PC-9 (cell line): ENCODE measurements around the gene RBFOX1. TPM values are rescaled to one million over a fixed set of nuclear protein-coding genes. Genes with fewer than 3 reads are reported as not detected.

Source experiments
- BruUV-seq: library from RNA; stranded (reverse); fragments of 400-500 nt; replicated peaks from 2 replicates; lab custom pipeline; 2021; lab: Mats Ljungman, UMichigan
- CTCF ChIA-PET: fragments of 300-600 bp; sonication (Branson Sonifier 250); formaldehyde crosslinking; loops from one replicate; lab custom pipeline; 2022; ENCODE audit warnings: antibody characterized with exemption; lab: Charles Lee
- POLR2A ChIA-PET: fragments of 300-600 bp; sonication (Branson Sonifier 250); formaldehyde crosslinking; loops from one replicate; lab custom pipeline; 2022; ENCODE audit warnings: antibody characterized with exemption; ENCODE audit not compliant: unreplicated experiment; lab: Charles Lee
- DNase-seq, 2 experiments: peaks; one replicate each; pipeline versions ENCODE4 v3.0.0 to v3.0.0-alpha.2; 2015 to 2022; ENCODE audit warnings: mixed read lengths in 1 of 2
- H2AFZ ChIP-seq: fragments of 200-600 bp; sonication (generic); 2 replicates; pipeline ENCODE4 v1.8.1; 2017; ENCODE audit warnings: antibody characterized with exemption
- H3F3A ChIP-seq: fragments of 200-600 bp; sonication (generic); 2 replicates; pipeline ENCODE4 v1.8.1; 2017; ENCODE audit warnings: antibody characterized with exemption, mild to moderate bottlenecking, low read depth; ENCODE audit not compliant: insufficient read depth
- H3K27ac ChIP-seq: fragments of 200-600 bp; sonication (generic); 2 replicates; pipeline ENCODE4 v1.6.1; 2016; ENCODE audit warnings: mixed run types
- H3K27me3 ChIP-seq: fragments of 200-600 bp; sonication (generic); 2 replicates; pipeline ENCODE4 v1.6.1; 2016; ENCODE audit warnings: low read depth, mixed run types; ENCODE audit not compliant: insufficient read depth
- H3K36me3 ChIP-seq: fragments of 200-600 bp; sonication (generic); 2 replicates; pipeline ENCODE4 v1.6.1; 2016; ENCODE audit warnings: low read depth, mixed run types
- H3K4me1 ChIP-seq: fragments of 200-600 bp; sonication (generic); replicated peaks from 2 replicates; pipeline ENCODE4 v1.6.1; 2016; ENCODE audit warnings: mixed run types; ENCODE audit not compliant: insufficient read depth
- H3K4me2 ChIP-seq: fragments of 200-600 bp; sonication (generic); 2 replicates; pipeline ENCODE4 v1.6.1; 2017; ENCODE audit warnings: mixed run types
- H3K4me3 ChIP-seq: fragments of 200-600 bp; sonication (generic); 2 replicates; pipeline ENCODE4 v1.6.1; 2016; ENCODE audit warnings: mixed run types
- H3K79me2 ChIP-seq: fragments of 200-600 bp; sonication (generic); 2 replicates; pipeline ENCODE4 v1.6.1; 2017; ENCODE audit warnings: low read depth, mixed run types
- H3K9me2 ChIP-seq: fragments of 200-600 bp; sonication (generic); 2 replicates; pipeline ENCODE4 v1.8.1; 2017; ENCODE audit warnings: mild to moderate bottlenecking; ENCODE audit not compliant: insufficient read depth
- H3K9me3 ChIP-seq: fragments of 200-600 bp; sonication (generic); 2 replicates; pipeline ENCODE4 v1.8.1; 2016; ENCODE audit warnings: low read depth; ENCODE audit not compliant: insufficient read depth
- H4K20me1 ChIP-seq: fragments of 200-600 bp; sonication (generic); 2 replicates; pipeline ENCODE4 v1.8.1; 2017; ENCODE audit not compliant: insufficient read depth
- CTCF ChIP-seq: fragments of 200-600 bp; sonication (generic); conservative IDR thresholded peaks from 2 replicates; pipeline ENCODE4 v1.6.1; 2017; ENCODE audit warnings: mixed run types, antibody characterized with exemption, mild to moderate bottlenecking, moderate library complexity
- EZH2 ChIP-seq: fragments of 200-600 bp; sonication (generic); IDR thresholded peaks from 2 replicates; pipeline ENCODE4 v1.8.0; 2017; ENCODE audit warnings: antibody characterized with exemption, low read depth
- intact Hi-C: fragments of 100-400 bp; cut with micrococcal nuclease; formaldehyde crosslinking; loops from one replicate; pipeline ENCODE4 v1.10.0; 2022; ENCODE audit not compliant: unreplicated experiment
- total RNA-seq: library from RNA; stranded (reverse); gene quantifications from 2 replicates; pipeline ENCODE4 v1.2.3, GENCODE V29; 2021

RBFOX1 gene
- total RNA-seq, 1 experiment from 2014 or later, result not detected

GRCh38 chr16:7423434-7424044 is 90.9 kb downstream of the RBFOX1 start:
- no TSS peak for BruUV-seq

GRCh38 chr16:7426161-7426560 is 93.5 kb downstream of the RBFOX1 start:
- Histone ChIP-seq H3K79me2 (no peaks in the 10 kb centered on the region), H2AFZ (no peak overlapping the region), H4K20me1 (no peaks in the 10 kb centered on the region), H3K4me3 (no peak overlapping the region), H3K27ac (no peak overlapping the region), H3K9me2 (no peaks in the 10 kb centered on the region), H3K4me2 (no peak overlapping the region), H3K4me1 (no peaks in the 10 kb centered on the region), H3K27me3 (peaks cover 24% of the 10 kb centered on the region; the same call in 1 of the 2 replicates), H3F3A (no peaks in the 10 kb centered on the region), H3K9me3 (no peaks in the 10 kb centered on the region), H3K36me3 (no peaks in the 10 kb centered on the region)
- POLR2A ChIA-PET, result no interaction called here
- intact Hi-C loops, result no loop called here
- no TSS peak for BruUV-seq
- CTCF ChIA-PET, result no interaction called here
- no peak for TF ChIP-seq EZH2
- no peak for TF ChIP-seq CTCF
- DNase-seq, result no peak

More at GRCh38 chr16:7423434-7424044, 90.9 kb downstream of the RBFOX1 start:
- Histone ChIP-seq H2AFZ (no peak overlapping the region), H3K27ac (no peak overlapping the region), H3K9me3 (no peaks in the 10 kb centered on the region), H4K20me1 (no peaks in the 10 kb centered on the region), H3K79me2 (no peaks in the 10 kb centered on the region), H3K36me3 (no peaks in the 10 kb centered on the region), H3K4me2 (no peak overlapping the region), H3K4me1 (no peaks in the 10 kb centered on the region), H3K27me3 (peaks cover 26% of the 10 kb centered on the region), H3K4me3 (no peak overlapping the region), H3F3A (no peaks in the 10 kb centered on the region), H3K9me2 (no peaks in the 10 kb centered on the region)
- no peak for TF ChIP-seq EZH2
- TF ChIP-seq CTCF, result no peak
- POLR2A ChIA-PET, result no interaction called here
- CTCF ChIA-PET, result no interaction called here
- DNase-seq, result no peak
- intact Hi-C loops, result no loop called here

GRCh38 chr16:7431723-7432122 is 99.1 kb downstream of the RBFOX1 start:
- Histone ChIP-seq H4K20me1 (no peaks in the 10 kb centered on the region), H3K4me1 (no peaks in the 10 kb centered on the region), H3K9me2 (no peaks in the 10 kb centered on the region), H3K4me3 (no peak overlapping the region), H3K9me3 (no peaks in the 10 kb centered on the region), H3K36me3 (no peaks in the 10 kb centered on the region), H3K27ac (no peak overlapping the region), H2AFZ (no peak overlapping the region), H3F3A (no peaks in the 10 kb centered on the region), H3K27me3 (peaks cover 9% of the 10 kb centered on the region; the same call in 1 of the 2 replicates), H3K4me2 (no peak overlapping the region), H3K79me2 (no peaks in the 10 kb centered on the region)
- intact Hi-C loops, result no loop called here
- BruUV-seq, result no TSS peak
- TF ChIP-seq EZH2 (no peak), CTCF (no peak)
- ChIA-PET CTCF (no interaction called here), POLR2A (no interaction called here)
- no peak for DNase-seq
